Gastroesophageal sphincter (tissue), 3 donors: ENCODE data around the gene JAKMIP2.

Experiments
- CTCF ChIP-seq, 4 experiments: fragments of 200-600 bp in 2 of 4; fragments of 450-650 bp in 2 of 4; sonication (generic) in 1 of 4; IDR thresholded peaks; one replicate each; pipeline ENCODE4 v1.5.1; 2017 to 2019; ENCODE audit warnings: antibody characterized with exemption in 4 of 4, mild to moderate bottlenecking in 2 of 4, moderate library complexity in 2 of 4
- EP300 ChIP-seq: sonication (generic); formaldehyde crosslinking; IDR thresholded peaks from one replicate; pipeline ENCODE4 v1.6.1; 2017; ENCODE audit warnings: antibody characterized with exemption, mild to moderate bottlenecking
- POLR2A ChIP-seq, 2 donors: fragments of 450-650 bp; IDR thresholded peaks; one replicate each; pipeline ENCODE4 v1.6.1; 2017; ENCODE audit warnings: antibody characterized with exemption in 2 of 2, mild to moderate bottlenecking in 2 of 2, moderate library complexity in 1 of 2
- POLR2AphosphoS5 ChIP-seq: sonication (generic); formaldehyde crosslinking; IDR thresholded peaks from one replicate; pipeline ENCODE4 v1.6.1; 2017; ENCODE audit warnings: antibody characterized with exemption

GRCh38 chr5:147756566-147756965, 26.0 kb downstream of the JAKMIP2 start:
- TF ChIP-seq POLR2AphosphoS5 = no peak
- TF ChIP-seq POLR2A (IDR thresholded peaks at IDR 0.05) = no peak
- TF ChIP-seq EP300 = no peak
- TF ChIP-seq CTCF (IDR thresholded peaks at IDR 0.05) = no peak
